HEK293 (cell line): Measurements from ENCODE around the gene HGS.
"Not testable (repeated sequence)": the region's sequence is repeated elsewhere in the genome, so short reads cannot be mapped to it uniquely, and the experiment has no call there.

ENCODE experiments used
- CTCF ChIA-PET: fragments of 350-600 bp; formaldehyde crosslinking; extraction: SDS; loops from one replicate; lab custom pipeline; 2021; ENCODE audit warnings: antibody characterized with exemption; lab: Yijun Ruan, JAX
- POLR2A ChIA-PET: fragments of 300-600 bp; formaldehyde crosslinking; extraction: SDS; loops from one replicate; lab custom pipeline; 2020; ENCODE audit warnings: antibody characterized with exemption, inconsistent platforms; lab: Yijun Ruan, JAX
- H3K27ac ChIP-seq: fragments of 200-500 bp; sonication (Bioruptor generic); 2 replicates; pipeline ENCODE4 v1.5.1; 2014; ENCODE audit warnings: low read depth, low read length, control low read depth, inconsistent platforms; ENCODE audit errors: extremely low read depth
- H3K36me3 ChIP-seq, 2 experiments: fragments of 200-500 bp in 1 of 2; sonication (Bioruptor generic) in 1 of 2; 1 replicate in 1 of 2; 2 replicates in 1 of 2; pipeline ENCODE4 v1.5.1; 2014 to 2017; ENCODE audit warnings: inconsistent platforms in 2 of 2, low read length in 2 of 2; ENCODE audit not compliant: control insufficient read depth in 2 of 2, insufficient read depth in 1 of 2
- H3K4me1 ChIP-seq: fragments of 200-500 bp; sonication (Bioruptor generic); 2 replicates; pipeline ENCODE4 v1.5.1; 2014; ENCODE audit warnings: mild to moderate bottlenecking, low read length, inconsistent platforms; ENCODE audit not compliant: control insufficient read depth, insufficient read depth
- H3K4me3 ChIP-seq: 2 replicates; pipeline ENCODE4 v1.5.1; 2011; ENCODE audit warnings: low read depth, mild to moderate bottlenecking, control low read depth, low read length, moderate library complexity
- H3K9me3 ChIP-seq: fragments of 200-500 bp; sonication (Bioruptor generic); 2 replicates; pipeline ENCODE4 v1.5.1; 2014; ENCODE audit warnings: low read depth, low read length, inconsistent platforms; ENCODE audit not compliant: control insufficient read depth, insufficient read depth
- FEZF1 ChIP-seq: fragments of 450-650 bp; formaldehyde crosslinking; IDR thresholded peaks from 2 replicates; pipeline ENCODE4 v1.5.1; 2016; ENCODE audit warnings: missing biosample characterization, missing genetic modification characterization
- GLI2 ChIP-seq: fragments of 450-650 bp; formaldehyde crosslinking; IDR thresholded peaks from 2 replicates; pipeline ENCODE4; 2017; ENCODE audit warnings: missing biosample characterization, missing genetic modification characterization, low read depth, borderline replicate concordance
- GLIS2 ChIP-seq: fragments of 450-650 bp; formaldehyde crosslinking; IDR thresholded peaks from 2 replicates; pipeline ENCODE4 v1.5.1; 2016; ENCODE audit warnings: missing biosample characterization, missing genetic modification characterization
- KLF1 ChIP-seq: fragments of 450-650 bp; formaldehyde crosslinking; IDR thresholded peaks from 2 replicates; pipeline ENCODE4 v1.5.1; 2016; ENCODE audit warnings: missing biosample characterization, missing genetic modification characterization
- KLF10 ChIP-seq: fragments of 450-650 bp; IDR thresholded peaks from 2 replicates; pipeline ENCODE4 v1.5.1; 2018; ENCODE audit warnings: missing biosample characterization, mild to moderate bottlenecking, missing genetic modification characterization
- KLF16 ChIP-seq: fragments of 450-650 bp; formaldehyde crosslinking; IDR thresholded peaks from 2 replicates; pipeline ENCODE4 v1.5.1; 2017; ENCODE audit warnings: missing biosample characterization, missing genetic modification characterization
- MEIS1 ChIP-seq: sonication (generic); formaldehyde crosslinking; IDR thresholded peaks from 2 replicates; pipeline ENCODE4 v1.8.1; 2022; ENCODE audit warnings: missing genetic modification reagents, mild to moderate bottlenecking, borderline replicate concordance
- SP2 ChIP-seq: fragments of 450-650 bp; formaldehyde crosslinking; IDR thresholded peaks from 2 replicates; pipeline ENCODE4 v1.5.1; 2016; ENCODE audit warnings: missing biosample characterization, missing genetic modification characterization
- YY2 ChIP-seq: fragments of 450-650 bp; formaldehyde crosslinking; IDR thresholded peaks from 2 replicates; pipeline ENCODE4 v1.5.1; 2016; ENCODE audit warnings: missing biosample characterization, missing genetic modification characterization
- ZFHX2 ChIP-seq: fragments of 450-650 bp; formaldehyde crosslinking; conservative IDR thresholded peaks from 2 replicates; pipeline ENCODE4 v1.5.1; 2016; ENCODE audit warnings: missing biosample characterization, missing genetic modification characterization
- ZNF121 ChIP-seq: fragments of 450-650 bp; formaldehyde crosslinking; IDR thresholded peaks from 2 replicates; pipeline ENCODE4 v1.5.1; 2016; ENCODE audit warnings: missing biosample characterization, missing genetic modification characterization
- ZNF133 ChIP-seq: fragments of 450-650 bp; formaldehyde crosslinking; IDR thresholded peaks from 2 replicates; pipeline ENCODE4 v1.5.1; 2016; ENCODE audit warnings: missing biosample characterization, missing genetic modification characterization
- ZNF24 ChIP-seq: fragments of 450-650 bp; formaldehyde crosslinking; IDR thresholded peaks from 2 replicates; pipeline ENCODE4 v1.5.1; 2016; ENCODE audit warnings: missing biosample characterization, missing genetic modification characterization
- ZNF266 ChIP-seq: fragments of 450-650 bp; formaldehyde crosslinking; IDR thresholded peaks from 2 replicates; pipeline ENCODE4 v1.5.1; 2016; ENCODE audit warnings: missing biosample characterization, missing genetic modification characterization, low read depth
- ZNF398 ChIP-seq: fragments of 450-650 bp; formaldehyde crosslinking; IDR thresholded peaks from 2 replicates; pipeline ENCODE4 v1.5.1; 2017; ENCODE audit warnings: missing biosample characterization, missing genetic modification characterization
- ZNF404 ChIP-seq: fragments of 450-650 bp; formaldehyde crosslinking; IDR thresholded peaks from 2 replicates; pipeline ENCODE4 v1.5.1; 2017; ENCODE audit warnings: missing biosample characterization, missing genetic modification characterization
- ZNF416 ChIP-seq: fragments of 450-650 bp; formaldehyde crosslinking; IDR thresholded peaks from 2 replicates; pipeline ENCODE4 v1.5.1; 2016; ENCODE audit warnings: missing biosample characterization, missing genetic modification characterization
- ZNF48 ChIP-seq: fragments of 450-650 bp; formaldehyde crosslinking; IDR thresholded peaks from 2 replicates; pipeline ENCODE4 v1.5.1; 2016; ENCODE audit warnings: missing biosample characterization, missing genetic modification characterization
- ZNF510 ChIP-seq: fragments of 450-650 bp; formaldehyde crosslinking; IDR thresholded peaks from 2 replicates; pipeline ENCODE4 v1.5.1; 2018; ENCODE audit warnings: mild to moderate bottlenecking, missing genetic modification characterization, missing biosample characterization; ENCODE audit not compliant: insufficient replicate concordance
- ZNF549 ChIP-seq: fragments of 450-650 bp; IDR thresholded peaks from 2 replicates; pipeline ENCODE4 v1.5.1; 2018; ENCODE audit warnings: missing biosample characterization, missing genetic modification characterization, mild to moderate bottlenecking, inconsistent platforms, moderate library complexity
- ZSCAN16 ChIP-seq: fragments of 450-650 bp; formaldehyde crosslinking; IDR thresholded peaks from 2 replicates; pipeline ENCODE4 v1.5.1; 2016; ENCODE audit warnings: missing biosample characterization, missing genetic modification characterization
- ZSCAN30 ChIP-seq: fragments of 450-650 bp; IDR thresholded peaks from 2 replicates; pipeline ENCODE4 v1.5.1; 2018; ENCODE audit warnings: missing biosample characterization, mild to moderate bottlenecking, missing genetic modification characterization, moderate library complexity
- TF ChIP-seq, protein P1 (sequence below): fragments of 450-650 bp; formaldehyde crosslinking; IDR thresholded peaks from 2 replicates; pipeline ENCODE4 v1.5.1; 2016; ENCODE audit warnings: missing biosample characterization, missing genetic modification characterization, low read depth
- TF ChIP-seq, protein P2 (sequence below): fragments of 450-650 bp; formaldehyde crosslinking; IDR thresholded peaks from 2 replicates; pipeline ENCODE4 v1.5.1; 2016; ENCODE audit warnings: missing biosample characterization, missing genetic modification characterization

Gene HGS

DNA sequence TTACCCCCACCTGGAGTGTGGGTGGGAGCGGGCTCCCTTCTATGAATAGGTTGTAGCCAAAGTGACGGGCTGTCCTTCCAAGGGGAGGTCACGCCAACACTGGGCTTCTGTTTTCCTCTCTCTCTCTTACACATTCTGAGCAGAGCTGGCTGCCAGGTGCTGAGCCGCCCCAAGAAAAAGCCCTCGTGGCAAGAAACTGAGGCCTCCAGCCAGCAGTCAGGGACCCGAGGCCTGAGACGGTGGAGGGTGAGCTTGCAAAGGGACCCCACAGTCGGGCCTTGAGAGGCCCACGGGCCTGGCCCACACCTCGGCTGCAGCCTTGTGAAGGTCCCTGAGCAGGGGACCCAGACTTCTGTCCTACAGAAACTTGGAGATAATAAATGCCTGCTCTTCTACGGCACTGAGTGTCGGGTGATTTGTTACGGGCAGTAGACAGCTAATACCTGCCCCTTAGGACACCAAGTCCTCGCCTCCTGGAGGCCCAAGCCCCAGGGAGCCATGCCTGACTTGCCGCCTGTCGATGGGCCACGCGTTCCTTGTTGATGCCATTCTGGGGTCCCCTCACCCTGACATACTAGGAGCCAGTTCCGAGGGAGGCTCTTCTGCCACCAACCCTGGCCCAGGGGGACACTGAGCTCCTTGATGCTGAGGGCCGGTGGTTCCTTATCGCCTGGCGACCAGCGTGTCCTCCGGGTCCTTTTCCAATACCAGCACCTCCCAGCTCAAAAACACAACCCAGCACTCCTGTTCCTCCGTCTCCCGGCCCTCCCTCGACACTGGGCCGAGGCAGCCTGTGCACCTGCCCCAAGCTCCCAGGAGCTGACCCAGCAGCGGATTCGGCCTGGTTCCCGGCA lies 54.4 kb downstream of the HGS start (continued):
- TF ChIP-seq ZNF510 (tag by site-specific recombination) (no peak), ZNF404 (tag by site-specific recombination) (no peak), ZNF266 (tag by site-specific recombination) (no peak), ZNF133 (no peak), ZSCAN30 (tag by site-specific recombination) (no peak), KLF16 (tag by site-specific recombination) (no peak), ZNF48 (no peak)

GRCh38 chr17:81738801-81739393 lies 55.1 kb downstream of the HGS start:
- no peak for TF ChIP-seq KLF10 (tag by site-specific recombination)
- TF ChIP-seq ZSCAN16: no peak
- TF ChIP-seq FEZF1: no peak
- TF ChIP-seq SP2: 0 out of 2 replicates have a peak, but pooled peaks have one; percentile 12
- TF ChIP-seq GLI2 (tag by site-specific recombination): no peak
- TF ChIP-seq MEIS1 (CRISPR knock-in tag): no peak
- TF ChIP-seq GLIS2: no peak
- TF ChIP-seq, protein P1, sequence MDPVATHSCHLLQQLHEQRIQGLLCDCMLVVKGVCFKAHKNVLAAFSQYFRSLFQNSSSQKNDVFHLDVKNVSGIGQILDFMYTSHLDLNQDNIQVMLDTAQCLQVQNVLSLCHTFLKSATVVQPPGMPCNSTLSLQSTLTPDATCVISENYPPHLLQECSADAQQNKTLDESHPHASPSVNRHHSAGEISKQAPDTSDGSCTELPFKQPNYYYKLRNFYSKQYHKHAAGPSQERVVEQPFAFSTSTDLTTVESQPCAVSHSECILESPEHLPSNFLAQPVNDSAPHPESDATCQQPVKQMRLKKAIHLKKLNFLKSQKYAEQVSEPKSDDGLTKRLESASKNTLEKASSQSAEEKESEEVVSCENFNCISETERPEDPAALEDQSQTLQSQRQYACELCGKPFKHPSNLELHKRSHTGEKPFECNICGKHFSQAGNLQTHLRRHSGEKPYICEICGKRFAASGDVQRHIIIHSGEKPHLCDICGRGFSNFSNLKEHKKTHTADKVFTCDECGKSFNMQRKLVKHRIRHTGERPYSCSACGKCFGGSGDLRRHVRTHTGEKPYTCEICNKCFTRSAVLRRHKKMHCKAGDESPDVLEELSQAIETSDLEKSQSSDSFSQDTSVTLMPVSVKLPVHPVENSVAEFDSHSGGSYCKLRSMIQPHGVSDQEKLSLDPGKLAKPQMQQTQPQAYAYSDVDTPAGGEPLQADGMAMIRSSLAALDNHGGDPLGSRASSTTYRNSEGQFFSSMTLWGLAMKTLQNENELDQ: no peak
- TF ChIP-seq, all 188 proteins: peak for 1
- ChIA-PET CTCF (interaction anchor here (0.5 to 0.9 kb wide), 3 partner anchors 56 to 367 kb away, joined by 4 to 5 read pairs (median 4); no protein-coding TSS in a partner anchor), POLR2A (interaction anchor here (0.7 kb wide), 1 partner anchor 88 kb away, joined by 3 read pairs; no protein-coding TSS in a partner anchor)

GRCh38 chr17:81739593-81739992 lies 55.8 kb downstream of the HGS start:
- not testable (repeated sequence) for H3K27ac ChIP-seq, H3K4me3 ChIP-seq, H3K36me3 ChIP-seq, H3K9me3 ChIP-seq, H3K4me1 ChIP-seq
- TF ChIP-seq ZNF121 (tag by site-specific recombination): peak; percentile 96
- ChIA-PET CTCF (interaction anchor here (0.6 kb wide), 1 partner anchor 367 kb away, joined by 4 read pairs; no protein-coding TSS in a partner anchor), POLR2A (interaction anchor here (0.7 kb wide), 1 partner anchor 87 kb away, joined by 3 read pairs; no protein-coding TSS in a partner anchor)

More at GRCh38 chr17:81738801-81739393, 55.1 kb downstream of the HGS start:
- Histone ChIP-seq H3K9me3 (no peaks in the 10 kb centered on the region), H3K4me1 (no peaks in the 10 kb centered on the region), H3K4me3 (no peak overlapping the region), H3K36me3 (no peaks in the 10 kb centered on the region), H3K27ac (no peak overlapping the region)

DNA sequence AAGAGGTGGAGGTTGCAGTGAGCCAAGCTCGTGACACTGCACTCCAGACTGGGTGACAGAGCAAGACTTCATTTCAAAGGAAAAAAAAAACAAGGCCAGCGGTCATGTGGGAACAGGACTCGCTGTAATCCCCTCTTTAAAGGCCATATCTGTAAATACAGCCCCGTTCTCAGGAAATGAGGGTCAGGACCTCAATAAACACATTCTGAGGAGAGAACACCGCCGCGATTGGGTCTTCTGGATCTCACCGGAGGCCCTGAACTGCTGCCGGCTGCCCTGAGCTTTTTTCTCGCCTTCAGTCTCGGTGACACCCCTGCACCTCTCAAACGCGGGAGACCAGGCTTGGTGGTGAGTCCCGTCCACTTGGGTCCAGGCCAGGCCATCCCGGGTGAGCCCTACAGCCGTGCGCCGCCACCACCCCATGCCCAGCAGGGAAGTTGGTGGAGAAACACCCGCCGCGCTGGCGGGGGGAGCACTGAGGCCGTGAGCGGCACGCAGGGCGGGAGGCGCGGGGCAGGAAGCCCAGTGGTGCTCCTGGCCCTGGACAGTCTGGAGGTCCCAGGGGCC lies 56.7 kb downstream of the HGS start:
- ChIA-PET CTCF (no interaction called here), POLR2A (no interaction called here)
- Histone ChIP-seq H3K4me1 (no peaks in the 10 kb centered on the region), H3K27ac (no peak overlapping the region), H3K4me3 (no peak overlapping the region), H3K9me3 (no peaks in the 10 kb centered on the region), H3K36me3 (no peaks in the 10 kb centered on the region)
- TF ChIP-seq ZNF24 (tag by site-specific recombination): no peak
- no peak for TF ChIP-seq ZNF549 (tag by site-specific recombination)
- TF ChIP-seq ZNF416 (tag by site-specific recombination): no peak
- no peak for TF ChIP-seq KLF1 (tag by site-specific recombination)
- TF ChIP-seq ZNF121 (tag by site-specific recombination): no peak
- no peak for TF ChIP-seq ZNF398 (tag by site-specific recombination)
- TF ChIP-seq, protein P2, sequence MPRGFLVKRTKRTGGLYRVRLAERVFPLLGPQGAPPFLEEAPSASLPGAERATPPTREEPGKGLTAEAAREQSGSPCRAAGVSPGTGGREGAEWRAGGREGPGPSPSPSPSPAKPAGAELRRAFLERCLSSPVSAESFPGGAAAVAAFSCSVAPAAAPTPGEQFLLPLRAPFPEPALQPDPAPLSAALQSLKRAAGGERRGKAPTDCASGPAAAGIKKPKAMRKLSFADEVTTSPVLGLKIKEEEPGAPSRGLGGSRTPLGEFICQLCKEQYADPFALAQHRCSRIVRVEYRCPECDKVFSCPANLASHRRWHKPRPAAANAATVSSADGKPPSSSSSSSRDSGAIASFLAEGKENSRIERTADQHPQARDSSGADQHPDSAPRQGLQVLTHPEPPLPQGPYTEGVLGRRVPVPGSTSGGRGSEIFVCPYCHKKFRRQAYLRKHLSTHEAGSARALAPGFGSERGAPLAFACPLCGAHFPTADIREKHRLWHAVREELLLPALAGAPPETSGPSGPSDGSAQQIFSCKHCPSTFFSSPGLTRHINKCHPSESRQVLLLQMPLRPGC (tag by site-specific recombination): no peak
- no peak for TF ChIP-seq ZFHX2 (tag by site-specific recombination)
- TF ChIP-seq YY2 (tag by site-specific recombination): no peak
